Stimulated activated CD8-positive, alpha-beta memory T cell treated with anti-CD3 and anti-CD28 coated beads, Interleukin-7, amount 100 ng/mL, for 48 hours (primary cell): ENCODE measurements around the gene PRSS16.

Source experiments
- DNase-seq, 2 donors: peaks; one replicate each; pipeline ENCODE4 v3.0.0-alpha.2; 2020; ENCODE audit warnings: low read depth in 1 of 2; ENCODE audit errors: extremely low read depth in 1 of 2

PRSS16 gene

GRCh38 chr6:27281569-27281968 lies 34.1 kb downstream of the PRSS16 start:
- DNase-seq, result no peak

GRCh38 chr6:27283279-27283678 lies 35.8 kb downstream of the PRSS16 start:
- no peak for DNase-seq

- no peak for DNase-seq
Measured at GRCh38 chr6:27286141-27286540, 38.6 kb downstream of the PRSS16 start.

GRCh38 chr6:27287751-27288135 lies 40.2 kb downstream of the PRSS16 start:
- no peak for DNase-seq

- no peak for DNase-seq
Measured at GRCh38 chr6:27288136-27289044, 40.9 kb downstream of the PRSS16 start.

GRCh38 chr6:27290065-27290849 lies 42.8 kb downstream of the PRSS16 start:
- no peak for DNase-seq

- DNase-seq, result no peak
Measured at GRCh38 chr6:27290850-27291208, 43.3 kb downstream of the PRSS16 start.

- no peak for DNase-seq
Measured at GRCh38 chr6:27293436-27294098, 46.1 kb downstream of the PRSS16 start.

- no peak for DNase-seq
Measured at GRCh38 chr6:27294409-27294808, 46.9 kb downstream of the PRSS16 start.

- no peak for DNase-seq
Measured at GRCh38 chr6:27295301-27296079, 48.0 kb downstream of the PRSS16 start.

GRCh38 chr6:27296106-27296783 lies 48.7 kb downstream of the PRSS16 start:
- DNase-seq, result no peak

- no peak for DNase-seq
Measured at GRCh38 chr6:27297484-27297856, 50.0 kb downstream of the PRSS16 start.

GRCh38 chr6:27297857-27298730 lies 50.6 kb downstream of the PRSS16 start:
- DNase-seq, result peak; percentile 14 to 28

GRCh38 chr6:27303613-27304272 lies 56.2 kb downstream of the PRSS16 start:
- DNase-seq, result no peak
